H1 (cell line): ENCODE data around the gene TSHZ2. TPM values are rescaled to one million over a fixed set of nuclear protein-coding genes. Genes with fewer than 3 reads are reported as not detected.

Source experiments
- ATF2 ChIP-seq: IDR thresholded peaks from 2 replicates; pipeline ENCODE4 v1.6.1; 2012; ENCODE audit warnings: low read length, inconsistent platforms
- BRCA1 ChIP-seq: IDR thresholded peaks from 2 replicates; pipeline ENCODE4 v1.6.1; 2012; ENCODE audit warnings: low read depth, low read length, improper control_type of control experiment
- polyA plus RNA-seq, 7 experiments: library from polyadenylated mRNA; depleted of rRNA in 3 of 7; stranded (reverse) in 5 of 7; unstranded in 2 of 7; fragments of >200 nt in 5 of 7; fragments of 200-250 nt in 2 of 7; gene quantifications; 1 replicate in 5 of 7; 2 replicates in 1 of 7; 4 replicates in 1 of 7; pipeline versions ENCODE4 v1.2.1 to v1.2.3, GENCODE V29; 2011 to 2013; ENCODE audit warnings: missing spikeins in 2 of 7, mixed read lengths in 2 of 7
- total RNA-seq: library from RNA; stranded (reverse); fragmentation: NEBNext Ultra II Directional; extraction: Animal tissue kit (Norgen Biotek cat#: 25700); gene quantifications from 2 replicates; pipeline ENCODE4 v1.2.1, GENCODE V29; 2021

The TSHZ2 gene
- total and polyA plus RNA-seq, 2 of the 8 experiments (the other 6 are each of a cell fraction or from before 2014, with no cell fraction given): 0.14 to 0.30 TPM

DNA sequence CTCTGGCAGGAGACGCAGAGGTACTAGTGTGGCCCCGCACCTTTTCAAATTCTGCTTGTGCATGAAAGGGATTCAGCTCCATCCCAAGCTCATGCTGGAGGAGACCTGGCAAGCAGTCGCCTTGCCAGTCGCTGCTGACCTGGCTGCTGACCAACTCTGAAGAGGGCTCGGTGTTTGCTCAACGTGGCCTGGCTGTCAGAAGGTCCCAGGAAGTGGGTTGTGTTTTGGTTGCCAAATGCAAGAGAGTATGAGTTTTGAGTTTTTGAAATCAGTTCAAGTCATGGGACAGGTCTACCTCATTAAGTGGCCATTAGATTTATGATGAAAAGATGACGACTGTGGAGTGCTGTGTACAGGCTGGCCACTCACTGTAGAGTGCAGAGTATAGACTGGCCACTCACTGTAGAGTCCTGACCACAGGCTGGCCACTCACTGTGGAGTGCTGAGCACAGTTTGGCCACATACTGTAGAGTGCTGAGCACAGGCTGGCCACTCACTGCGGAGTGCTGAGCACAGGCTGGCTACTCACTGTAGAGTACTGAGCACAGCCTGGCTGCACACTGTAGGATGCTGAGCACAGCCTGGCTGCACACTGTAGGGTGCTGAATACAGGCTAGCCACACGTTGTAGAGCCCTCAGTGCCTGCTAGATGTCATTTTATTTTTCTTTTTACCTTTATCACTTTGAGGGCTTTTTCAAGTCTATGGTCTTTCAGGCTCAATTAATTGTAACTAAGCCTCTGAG is 427.6 kb downstream of the TSHZ2 start (continued):
- TF ChIP-seq ATF2: no peak
- TF ChIP-seq BRCA1: no peak
